ENCODE results near the gene RAE1. TPM values are rescaled to one million over a fixed set of nuclear protein-coding genes. Genes with fewer than 3 reads are reported as not detected.

The RAE1 gene
- total and polyA plus RNA-seq, 9 donors, result 13.9 to 46.1 (median 20.4) TPM

DNA sequence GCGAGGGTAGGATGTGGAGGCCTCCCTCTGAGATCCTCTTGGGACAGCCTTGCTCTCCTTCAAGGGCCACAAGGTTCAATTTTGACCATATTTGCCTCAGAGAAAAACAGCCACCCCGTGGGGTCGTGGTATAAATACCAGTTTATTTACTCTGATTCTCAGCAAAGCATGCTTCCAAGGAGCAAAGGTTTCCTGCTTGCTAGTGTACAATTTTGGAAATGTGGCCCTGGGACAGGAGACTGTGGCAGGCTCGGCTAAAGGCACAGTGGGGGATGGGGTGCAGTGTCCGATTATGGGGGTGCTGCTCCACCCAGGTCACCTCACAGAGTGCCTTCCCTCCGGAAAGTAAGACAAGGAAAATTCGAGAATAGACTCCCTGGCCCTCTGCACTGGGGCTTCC lies 71.2 kb downstream of the RAE1 start:
- intact Hi-C loops (cut with DNase I), result no loop called here
- no peaks in the 10 kb centered on the region for H3K36me3 ChIP-seq
- 59 to 69% (median 64%) methylated on average over 7 of the region's 7 CpGs for WGBS, 3 donors
- TF ChIP-seq, protein P1, sequence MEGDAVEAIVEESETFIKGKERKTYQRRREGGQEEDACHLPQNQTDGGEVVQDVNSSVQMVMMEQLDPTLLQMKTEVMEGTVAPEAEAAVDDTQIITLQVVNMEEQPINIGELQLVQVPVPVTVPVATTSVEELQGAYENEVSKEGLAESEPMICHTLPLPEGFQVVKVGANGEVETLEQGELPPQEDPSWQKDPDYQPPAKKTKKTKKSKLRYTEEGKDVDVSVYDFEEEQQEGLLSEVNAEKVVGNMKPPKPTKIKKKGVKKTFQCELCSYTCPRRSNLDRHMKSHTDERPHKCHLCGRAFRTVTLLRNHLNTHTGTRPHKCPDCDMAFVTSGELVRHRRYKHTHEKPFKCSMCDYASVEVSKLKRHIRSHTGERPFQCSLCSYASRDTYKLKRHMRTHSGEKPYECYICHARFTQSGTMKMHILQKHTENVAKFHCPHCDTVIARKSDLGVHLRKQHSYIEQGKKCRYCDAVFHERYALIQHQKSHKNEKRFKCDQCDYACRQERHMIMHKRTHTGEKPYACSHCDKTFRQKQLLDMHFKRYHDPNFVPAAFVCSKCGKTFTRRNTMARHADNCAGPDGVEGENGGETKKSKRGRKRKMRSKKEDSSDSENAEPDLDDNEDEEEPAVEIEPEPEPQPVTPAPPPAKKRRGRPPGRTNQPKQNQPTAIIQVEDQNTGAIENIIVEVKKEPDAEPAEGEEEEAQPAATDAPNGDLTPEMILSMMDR (IDR thresholded peaks at IDR 0.05), result no peak
- TF ChIP-seq POLR2A (IDR thresholded peaks at IDR 0.05) (no peak), EP300 (IDR thresholded peaks at IDR 0.05) (no peak)
- H3K27me3 ChIP-seq, result no peaks in the 10 kb centered on the region
- no peak overlapping the region for H3K27ac ChIP-seq
- peaks cover 3% of the 10 kb centered on the region for H3K4me1 ChIP-seq (ENCODE audit: insufficient read depth)
- no peak overlapping the region for H3K4me3 ChIP-seq
- no peak for DNase-seq
- no peaks in the 10 kb centered on the region for H3K9me3 ChIP-seq

DNA sequence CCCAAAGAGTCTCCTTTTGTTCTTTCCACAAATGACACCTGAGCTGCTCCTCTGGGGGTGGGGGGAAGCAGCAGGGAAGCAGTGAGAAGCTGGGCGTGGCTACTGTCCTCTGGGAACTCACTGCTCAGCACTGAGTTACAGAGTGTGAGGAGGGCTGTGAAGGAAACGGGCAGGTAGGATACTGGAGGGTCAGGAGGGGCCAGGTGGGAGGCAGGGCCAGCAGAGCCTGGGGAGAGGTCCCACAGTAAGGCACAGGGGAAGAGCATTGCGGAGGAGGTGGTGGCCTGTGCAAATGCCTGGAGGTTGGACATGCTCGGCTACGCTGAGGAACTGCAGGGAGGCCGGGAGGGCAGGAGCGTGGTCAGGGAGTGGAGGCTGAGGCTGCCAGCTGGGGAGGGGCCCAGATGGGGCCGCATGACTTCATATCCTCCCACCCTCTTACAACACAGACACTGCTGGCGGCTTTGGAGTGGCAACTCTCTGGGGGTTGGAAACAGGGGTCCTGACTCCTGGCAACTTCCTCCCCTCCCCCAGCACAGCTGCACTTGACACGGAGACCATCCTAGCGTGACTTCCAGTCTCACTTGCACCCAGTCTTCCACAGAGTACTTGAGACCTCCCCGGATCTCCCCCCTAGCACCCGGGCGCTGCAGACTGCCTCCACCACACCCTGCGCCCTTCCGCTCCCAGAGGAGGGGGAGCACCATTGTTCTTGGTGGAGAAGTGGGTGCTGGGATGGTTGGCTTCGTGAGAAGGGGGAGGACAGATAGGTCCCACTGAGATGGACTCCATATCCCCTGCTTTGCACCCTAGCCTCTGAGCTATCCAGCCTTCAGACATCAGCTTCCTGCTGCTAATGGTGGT lies 74.3 kb downstream of the RAE1 start:
- no peak for DNase-seq
- Histone ChIP-seq H3K36me3 (no peaks in the 10 kb centered on the region), H3K27me3 (no peaks in the 10 kb centered on the region), H3K9me3 (no peaks in the 10 kb centered on the region), H3K4me1 (ENCODE audit: insufficient read depth) (no peaks in the 10 kb centered on the region), H3K4me3 (no peak overlapping the region), H3K27ac (no peak overlapping the region)
- TF ChIP-seq, protein P1 (IDR thresholded peaks at IDR 0.05), result no peak
- no peak for TF ChIP-seq POLR2A (IDR thresholded peaks at IDR 0.05)
- TF ChIP-seq EP300 (IDR thresholded peaks at IDR 0.05), result no peak
- intact Hi-C loops (cut with DNase I), result no loop called here
- 50 to 57% (median 54%) methylated on average over 17 of the region's 17 CpGs for WGBS, 3 donors

DNA sequence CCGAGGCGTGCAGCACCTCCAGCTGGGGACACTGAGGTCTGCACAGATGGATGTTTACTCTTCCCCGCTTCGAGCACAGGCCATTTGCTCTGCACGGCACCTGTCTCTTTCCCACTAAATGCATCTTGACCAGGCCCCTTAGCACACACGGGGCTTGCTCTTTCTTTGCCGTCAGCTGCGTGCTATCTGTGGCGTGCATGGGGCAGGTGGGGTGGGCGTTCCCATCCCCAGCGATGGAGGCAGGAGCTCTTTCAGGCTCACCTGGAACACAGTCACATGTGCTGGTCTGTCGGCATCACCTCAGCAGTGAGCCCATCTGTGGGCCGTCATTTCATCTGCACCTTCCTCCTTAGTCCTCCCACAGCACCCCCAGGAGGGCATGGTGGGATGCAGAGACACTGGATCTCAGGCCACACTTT lies 75.2 kb downstream of the RAE1 start:
- DNase-seq, result no peak
- WGBS, 3 donors, result 85 to 89% (median 87%) methylated on average over 13 of the region's 13 CpGs
- TF ChIP-seq POLR2A (IDR thresholded peaks at IDR 0.05) (no peak), EP300 (IDR thresholded peaks at IDR 0.05) (no peak)
- TF ChIP-seq, protein P1 (IDR thresholded peaks at IDR 0.05), result no peak
- no peak overlapping the region for H3K4me3 ChIP-seq
- H3K36me3 ChIP-seq, result no peaks in the 10 kb centered on the region
- H3K4me1 ChIP-seq (ENCODE audit: insufficient read depth), result no peaks in the 10 kb centered on the region
- intact Hi-C loops (cut with DNase I), result no loop called here
- H3K9me3 ChIP-seq, result no peaks in the 10 kb centered on the region
- no peak overlapping the region for H3K27ac ChIP-seq
- no peaks in the 10 kb centered on the region for H3K27me3 ChIP-seq

DNA sequence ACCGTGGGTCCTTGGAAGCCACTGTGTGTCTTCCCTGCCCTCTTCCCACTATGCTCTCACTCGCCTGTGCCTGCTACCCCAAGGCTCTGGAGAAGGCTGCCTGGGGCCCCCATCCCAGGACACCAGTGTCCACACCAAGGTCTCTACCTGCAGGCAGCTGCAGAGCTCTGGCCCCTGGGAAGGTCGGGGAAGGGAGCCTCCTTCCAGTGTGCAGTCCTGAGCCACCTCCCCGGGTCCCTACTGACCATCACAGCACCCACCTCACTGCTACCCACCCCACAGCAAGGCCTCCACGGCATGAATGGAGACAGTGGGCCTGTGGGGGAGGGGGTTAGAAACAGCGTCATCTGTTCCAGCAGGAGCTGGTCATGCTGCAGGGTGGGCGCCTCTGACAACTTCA lies 75.8 kb downstream of the RAE1 start:
- H3K36me3 ChIP-seq, result no peaks in the 10 kb centered on the region

More for the DNA sequence above, 75.8 kb downstream of the RAE1 start:
- intact Hi-C loops (cut with DNase I), result no loop called here
- Histone ChIP-seq H3K27ac (no peak overlapping the region), H3K4me3 (no peak overlapping the region), H3K27me3 (no peaks in the 10 kb centered on the region), H3K9me3 (no peaks in the 10 kb centered on the region), H3K4me1 (ENCODE audit: insufficient read depth) (no peaks in the 10 kb centered on the region)
- TF ChIP-seq POLR2A (IDR thresholded peaks at IDR 0.05) (no peak), EP300 (IDR thresholded peaks at IDR 0.05) (no peak)
- TF ChIP-seq, protein P1 (IDR thresholded peaks at IDR 0.05), result no peak
- DNase-seq, result no peak
- 79 to 86% (median 80%) methylated on average over 7 of the region's 7 CpGs for WGBS, 3 donors
